H9 (cell line): ENCODE results near the gene ASB18. TPM values are rescaled to one million over a fixed set of nuclear protein-coding genes. Genes with fewer than 3 reads are reported as not detected.

Source experiments
- DNase-seq: peaks from one replicate; pipeline ENCODE4 v3.0.0-alpha.2; 2017
- H2AFZ ChIP-seq: one replicate; pipeline ENCODE4 v1.6.1; 2013; ENCODE audit warnings: mild to moderate bottlenecking, low read length, control low read depth, moderate library complexity
- H2AK5ac ChIP-seq: 2 replicates; pipeline ENCODE4 v1.6.1; 2013; ENCODE audit warnings: low read length, control low read depth, mixed read lengths; ENCODE audit not compliant: insufficient read length
- H2BK120ac ChIP-seq: one replicate; pipeline ENCODE4 v1.6.1; 2013; ENCODE audit warnings: low read depth, mild to moderate bottlenecking, low read length, control low read depth, inconsistent platforms; ENCODE audit not compliant: poor library complexity, severe bottlenecking
- H2BK12ac ChIP-seq: 2 replicates; pipeline ENCODE4 v1.6.1; 2013; ENCODE audit warnings: low read length, control low read depth, mixed read lengths, low read depth; ENCODE audit not compliant: insufficient read length
- H2BK15ac ChIP-seq: 2 replicates; pipeline ENCODE4 v1.6.1; 2013; ENCODE audit warnings: low read depth, low read length, control low read depth
- H2BK20ac ChIP-seq: one replicate; pipeline ENCODE4 v1.6.1; 2013; ENCODE audit warnings: low read depth, mild to moderate bottlenecking, low read length, control low read depth, inconsistent platforms; ENCODE audit not compliant: poor library complexity, severe bottlenecking
- H2BK5ac ChIP-seq: 2 replicates; pipeline ENCODE4 v1.6.1; 2013; ENCODE audit warnings: low read length, control low read depth, mixed read lengths; ENCODE audit not compliant: insufficient read length
- H3K14ac ChIP-seq: 2 replicates; pipeline ENCODE4 v1.6.1; 2013; ENCODE audit warnings: low read length, control low read depth; ENCODE audit not compliant: insufficient read depth
- H3K18ac ChIP-seq: 2 replicates; pipeline ENCODE4 v1.6.1; 2013; ENCODE audit warnings: low read depth, mild to moderate bottlenecking, mixed read lengths, low read length, control low read depth; ENCODE audit not compliant: insufficient read length
- H3K23ac ChIP-seq: 2 replicates; pipeline ENCODE4 v1.6.1; 2013; ENCODE audit warnings: low read length, control low read depth, mixed read lengths, low read depth; ENCODE audit not compliant: insufficient read length
- H3K23me2 ChIP-seq: 2 replicates; pipeline ENCODE4 v1.6.1; 2013; ENCODE audit warnings: low read depth, mild to moderate bottlenecking, mixed read lengths, low read length, control low read depth; ENCODE audit not compliant: insufficient read length, poor library complexity, severe bottlenecking
- H3K27ac ChIP-seq: 2 replicates; pipeline ENCODE4 v1.5.1; 2013; ENCODE audit warnings: low read length, control low read depth, mixed read lengths, low read depth; ENCODE audit not compliant: insufficient read length
- H3K27me3 ChIP-seq: 2 replicates; pipeline ENCODE4 v1.6.1; 2013; ENCODE audit warnings: low read length, control low read depth, inconsistent platforms; ENCODE audit not compliant: insufficient read depth
- H3K4ac ChIP-seq: 2 replicates; pipeline ENCODE4 v1.6.1; 2013; ENCODE audit warnings: low read depth, mild to moderate bottlenecking, control low read depth, inconsistent platforms, low read length, moderate library complexity
- H3K4me1 ChIP-seq: 2 replicates; pipeline ENCODE4 v1.6.1; 2013; ENCODE audit warnings: low read length, control low read depth, inconsistent platforms; ENCODE audit not compliant: insufficient read depth
- H3K4me2 ChIP-seq: 2 replicates; pipeline ENCODE4 v1.6.1; 2013; ENCODE audit warnings: low read length, control low read depth, mixed read lengths; ENCODE audit not compliant: insufficient read length, insufficient read depth
- H3K56ac ChIP-seq: 2 replicates; pipeline ENCODE4 v1.6.1; 2013; ENCODE audit warnings: low read depth, mild to moderate bottlenecking, mixed read lengths, low read length, control low read depth; ENCODE audit not compliant: insufficient read length
- H3K79me1 ChIP-seq: 2 replicates; pipeline ENCODE4 v1.6.1; 2013; ENCODE audit warnings: low read depth, mild to moderate bottlenecking, moderate library complexity, low read length, control low read depth, inconsistent platforms; ENCODE audit not compliant: insufficient read depth, poor library complexity, severe bottlenecking
- H3K79me2 ChIP-seq: 2 replicates; pipeline ENCODE4 v1.6.1; 2013; ENCODE audit warnings: low read length, control low read depth, inconsistent platforms; ENCODE audit not compliant: insufficient read depth
- H3K9ac ChIP-seq: 2 replicates; pipeline ENCODE4 v1.6.1; 2013; ENCODE audit warnings: low read length, control low read depth, mixed read lengths; ENCODE audit not compliant: insufficient read length; ENCODE audit errors: extremely low read depth
- H3K9me3 ChIP-seq: one replicate; pipeline ENCODE4 v1.6.1; 2013; ENCODE audit warnings: low read depth, low read length, inconsistent platforms; ENCODE audit not compliant: control insufficient read depth
- H3T11ph ChIP-seq: one replicate; pipeline ENCODE4 v1.6.1; 2013; ENCODE audit warnings: mild to moderate bottlenecking, low read length, control low read depth, inconsistent platforms
- H4K20me1 ChIP-seq: one replicate; pipeline ENCODE4 v1.6.1; 2013; ENCODE audit not compliant: control insufficient read depth, insufficient read length, insufficient read depth
- H4K5ac ChIP-seq: 2 replicates; pipeline ENCODE4 v1.6.1; 2013; ENCODE audit warnings: low read depth, mild to moderate bottlenecking, mixed read lengths, low read length, control low read depth; ENCODE audit not compliant: insufficient read length
- H4K8ac ChIP-seq: replicated peaks from 2 replicates; pipeline ENCODE4 v1.6.1; 2013; ENCODE audit warnings: low read length, control low read depth, mixed read lengths, low read depth; ENCODE audit not compliant: insufficient read length
- H4K91ac ChIP-seq: 2 replicates; pipeline ENCODE4 v1.6.1; 2013; ENCODE audit warnings: low read depth, mild to moderate bottlenecking, moderate library complexity, mixed read lengths, low read length, control low read depth; ENCODE audit not compliant: insufficient read length
- H3K27ac Mint-ChIP-seq, 3 experiments: 2 replicates in 2 of 3; 3 replicates in 1 of 3; pipeline ENCODE4 v1.8.0; 2020 to 2021; ENCODE audit warnings: mixed read lengths in 3 of 3, mild to moderate bottlenecking in 1 of 3, moderate library complexity in 1 of 3
- H3K27me3 Mint-ChIP-seq: 2 replicates; pipeline ENCODE4 v1.8.0; 2021; ENCODE audit warnings: low read depth, mild to moderate bottlenecking, moderate library complexity, mixed read lengths
- H3K36me3 Mint-ChIP-seq, 3 experiments: 2 replicates in 2 of 3; 3 replicates in 1 of 3; pipeline ENCODE4 v1.8.0; 2020 to 2021; ENCODE audit warnings: low read depth in 3 of 3, mixed read lengths in 3 of 3; ENCODE audit not compliant: insufficient read depth in 1 of 3
- H3K4me1 Mint-ChIP-seq, 2 experiments: 2 replicates each; pipeline ENCODE4 v1.8.0; 2020; ENCODE audit warnings: mixed read lengths in 2 of 2
- H3K4me3 Mint-ChIP-seq, 2 experiments: 2 replicates in 1 of 2; 3 replicates in 1 of 2; pipeline ENCODE4 v1.8.0; 2020 to 2021; ENCODE audit warnings: mild to moderate bottlenecking in 2 of 2, mixed read lengths in 2 of 2, moderate library complexity in 1 of 2
- H3K9me3 Mint-ChIP-seq, 2 experiments: 2 replicates in 1 of 2; 3 replicates in 1 of 2; pipeline ENCODE4 v1.8.0; 2020; ENCODE audit warnings: mild to moderate bottlenecking in 2 of 2, mixed read lengths in 2 of 2, moderate library complexity in 1 of 2
- CTCF ChIP-seq: fragments of 200-600 bp; sonication (generic); conservative IDR thresholded peaks from 3 replicates; pipeline ENCODE4 v1.8.0; 2021; ENCODE audit warnings: antibody characterized with exemption, mild to moderate bottlenecking
- WGBS: extraction: QIAGEN DNeasy Blood & Tissue Kit; methylation state at CpG from one replicate; pipeline ENCODE4 v1.1.7; 2013; ENCODE audit warnings: missing lambda C conversion rate, low lambda C conversion rate, mixed read lengths; ENCODE audit not compliant: insufficient read length; ENCODE audit errors: extremely low coverage; 5-methylcytosine and 5-hydroxymethylcytosine counted together
- total RNA-seq: library from RNA; stranded (reverse); gene quantifications from 2 replicates; pipeline ENCODE4 v1.2.1, GENCODE V29; 2021

The ASB18 gene
- total RNA-seq, 1 experiment from 2014 or later: not detected

GRCh38 chr2:236305964-236306605, 41.9 kb upstream of the ASB18 start:
- Histone ChIP-seq H2BK5ac (no peak overlapping the region), H4K20me1 (no peaks in the 10 kb centered on the region), H2BK15ac (no peak overlapping the region), H3K4me2 (no peak overlapping the region), H3T11ph (no peak overlapping the region), H3K9ac (no peak overlapping the region), H4K5ac (no peak overlapping the region), H3K27ac (no peak overlapping the region), H2AK5ac (no peak overlapping the region), H2AFZ (no peak overlapping the region), H3K56ac (no peak overlapping the region), H3K23ac (no peak overlapping the region), H3K79me2 (no peaks in the 10 kb centered on the region), H2BK12ac (no peak overlapping the region), H2BK120ac (no peak overlapping the region), H4K91ac (no peak overlapping the region), H4K8ac (no peak overlapping the region), H3K14ac (no peak overlapping the region), H2BK20ac (no peak overlapping the region), H3K4me1 (peaks cover 10% of the 10 kb centered on the region; the same call in 1 of the 2 replicates), H3K27me3 (no peaks in the 10 kb centered on the region), H3K79me1 (no peaks in the 10 kb centered on the region), H3K4ac (no peak overlapping the region), H3K9me3 (no peaks in the 10 kb centered on the region), H3K23me2 (no peaks in the 10 kb centered on the region), H3K18ac (no peak overlapping the region)
- Mint-ChIP-seq H3K27ac (no peak overlapping the region; a peak in 1 of 7 replicates), H3K27me3 (peaks cover 7% of the 10 kb centered on the region), H3K36me3 (no peaks in the 10 kb centered on the region), H3K4me1 (peaks cover 17% of the 10 kb centered on the region in 2 experiments), H3K9me3 (no peaks in the 10 kb centered on the region), H3K4me3 (no peak overlapping the region; a peak in 1 of 5 replicates)
- WGBS: no CpG with 5 or more reads among the region's 6 CpGs
- no peak for TF ChIP-seq CTCF
- no peak for DNase-seq
